Progenitor cell of endocrine pancreas (in vitro differentiated cells): ENCODE measurements around the gene RBSN. TPM values are rescaled to one million over a fixed set of nuclear protein-coding genes. Genes with fewer than 3 reads are reported as not detected.

Source experiments
- DNase-seq: peaks from one replicate; pipeline ENCODE4 v3.0.0; 2021; ENCODE audit warnings: low spot score; ENCODE audit not compliant: unreplicated experiment
- H3K27ac Mint-ChIP-seq: 2 replicates; pipeline ENCODE4 v1.8.0; 2021; ENCODE audit warnings: mild to moderate bottlenecking, moderate library complexity, mixed read lengths
- H3K27me3 Mint-ChIP-seq: 2 replicates; pipeline ENCODE4 v1.8.0; 2021; ENCODE audit warnings: mixed read lengths
- H3K36me3 Mint-ChIP-seq: 2 replicates; pipeline ENCODE4 v1.8.0; 2022; ENCODE audit warnings: mixed read lengths; ENCODE audit not compliant: insufficient read depth
- H3K4me1 Mint-ChIP-seq: 2 replicates; pipeline ENCODE4 v1.8.0; 2021; ENCODE audit warnings: low read depth, mixed read lengths
- H3K4me3 Mint-ChIP-seq: 2 replicates; pipeline ENCODE4 v1.8.0; 2021; ENCODE audit warnings: low read depth, mild to moderate bottlenecking, moderate library complexity, mixed read lengths
- H3K9me3 Mint-ChIP-seq: 2 replicates; pipeline ENCODE4 v1.8.0; 2021; ENCODE audit warnings: low read depth, mixed read lengths
- CTCF ChIP-seq: fragments of 200-600 bp; sonication (generic); IDR thresholded peaks from one replicate; pipeline ENCODE4 v1.5.0; 2021; ENCODE audit warnings: antibody characterized with exemption, mild to moderate bottlenecking; ENCODE audit not compliant: unreplicated experiment
- total RNA-seq: library from RNA; stranded (reverse); gene quantifications from 2 replicates; pipeline ENCODE4 v1.2.1, GENCODE V29; 2021

The RBSN gene
- total RNA-seq, 1 donor from 2014 or later, result 26.2 TPM

GRCh38 chr3:15121936-15122335 is 23.0 kb upstream of the RBSN start:
- no peaks in the 10 kb centered on the region for H3K36me3 Mint-ChIP-seq
- TF ChIP-seq CTCF, result no peak
- H3K27ac Mint-ChIP-seq, result no peak overlapping the region
- H3K4me3 Mint-ChIP-seq, result no peak overlapping the region
- H3K27me3 Mint-ChIP-seq, result peaks cover 23% of the 10 kb centered on the region
- H3K9me3 Mint-ChIP-seq, result no peaks in the 10 kb centered on the region
- no peak for DNase-seq
- H3K4me1 Mint-ChIP-seq, result no peaks in the 10 kb centered on the region

DNA sequence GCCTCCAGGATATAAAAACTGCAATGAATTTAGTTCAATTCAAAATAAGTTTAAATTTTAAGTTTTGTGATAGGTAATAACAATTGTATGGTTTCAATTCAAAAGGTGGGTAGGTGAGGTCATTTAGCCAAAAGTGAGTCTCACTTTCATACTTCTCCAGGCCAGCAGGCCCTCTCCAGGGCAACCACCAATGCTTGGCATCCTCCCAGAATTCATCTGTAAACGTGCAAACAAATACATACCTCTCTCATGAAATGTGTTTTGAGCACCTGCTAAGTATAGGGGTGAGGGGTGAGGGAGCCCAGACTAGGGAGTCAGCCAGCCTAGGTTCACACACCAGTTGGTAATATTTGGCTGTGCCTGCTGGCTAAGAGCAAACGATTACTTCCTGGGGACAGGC is 22.0 kb upstream of the RBSN start:
- no peak overlapping the region for H3K27ac Mint-ChIP-seq
- TF ChIP-seq CTCF, result no peak
- no peaks in the 10 kb centered on the region for H3K4me1 Mint-ChIP-seq
- no peaks in the 10 kb centered on the region for H3K36me3 Mint-ChIP-seq
- DNase-seq, result no peak
- H3K27me3 Mint-ChIP-seq, result peaks cover 23% of the 10 kb centered on the region
- H3K9me3 Mint-ChIP-seq, result no peaks in the 10 kb centered on the region
- no peak overlapping the region for H3K4me3 Mint-ChIP-seq

GRCh38 chr3:15117011-15117410 is 18.1 kb upstream of the RBSN start:
- Mint-ChIP-seq H3K4me1 (peaks cover 2% of the 10 kb centered on the region), H3K27me3 (peaks cover 21% of the 10 kb centered on the region), H3K36me3 (no peaks in the 10 kb centered on the region), H3K27ac (no peak overlapping the region), H3K4me3 (no peak overlapping the region), H3K9me3 (no peaks in the 10 kb centered on the region)
- DNase-seq, result no peak
- TF ChIP-seq CTCF, result no peak

GRCh38 chr3:15116032-15116669 is 17.2 kb upstream of the RBSN start:
- no peak for TF ChIP-seq CTCF
- Mint-ChIP-seq H3K27me3 (peaks cover 21% of the 10 kb centered on the region), H3K4me3 (no peak overlapping the region), H3K27ac (no peak overlapping the region), H3K4me1 (peaks cover 2% of the 10 kb centered on the region), H3K36me3 (no peaks in the 10 kb centered on the region), H3K9me3 (no peaks in the 10 kb centered on the region)
- no peak for DNase-seq

- Mint-ChIP-seq H3K36me3 (no peaks in the 10 kb centered on the region), H3K27ac (no peak overlapping the region)
- no peak for DNase-seq
Measured at GRCh38 chr3:15114466-15115358, 15.8 kb upstream of the RBSN start.

More at GRCh38 chr3:15114466-15115358, 15.8 kb upstream of the RBSN start:
- Mint-ChIP-seq H3K4me3 (no peak overlapping the region), H3K4me1 (peaks cover 2% of the 10 kb centered on the region), H3K27me3 (peaks cover 17% of the 10 kb centered on the region), H3K9me3 (no peaks in the 10 kb centered on the region)
- no peak for TF ChIP-seq CTCF
